ENCODE measurements around the gene ALAS1.

DNA sequence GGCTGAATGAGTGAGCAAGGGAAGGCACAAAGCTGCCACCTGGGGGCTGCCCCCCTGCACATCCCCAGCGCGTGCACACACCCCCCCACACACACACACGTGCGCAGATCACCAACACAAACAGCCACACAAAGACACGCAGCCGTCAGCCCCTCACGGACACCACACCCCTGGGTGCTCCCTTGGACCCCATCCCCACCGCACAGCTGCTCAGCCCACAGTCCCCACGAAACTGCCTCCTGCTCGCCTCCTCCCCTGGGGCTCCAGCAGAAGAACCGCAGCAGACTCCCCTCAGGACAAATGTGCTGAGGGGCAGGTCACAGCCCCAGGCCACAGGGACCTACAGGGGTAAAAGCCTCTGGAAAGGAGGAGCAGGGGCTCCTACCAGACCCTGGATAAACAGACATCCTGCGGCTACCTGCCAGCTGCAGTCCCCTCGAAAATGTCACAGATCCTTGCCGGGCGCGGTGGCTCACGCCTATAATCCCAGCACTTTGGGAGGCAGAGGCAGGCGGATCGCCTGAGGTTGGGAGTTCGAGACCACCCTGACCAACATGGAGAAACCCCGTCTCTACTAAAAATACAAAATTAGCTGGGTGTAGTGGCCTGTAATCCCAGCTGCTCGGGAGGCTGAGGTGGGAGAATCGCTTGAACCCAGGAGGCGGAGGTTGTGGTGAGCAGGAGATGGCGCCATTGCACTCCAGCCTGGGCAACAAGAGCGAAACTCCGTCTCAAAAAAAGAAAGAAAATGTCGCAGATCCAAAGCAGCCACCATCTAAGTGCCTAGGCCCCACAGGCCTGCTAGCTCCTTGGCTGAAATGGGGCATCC lies 34.5 kb downstream of the ALAS1 start:
- TF ChIP-seq, protein P1, sequence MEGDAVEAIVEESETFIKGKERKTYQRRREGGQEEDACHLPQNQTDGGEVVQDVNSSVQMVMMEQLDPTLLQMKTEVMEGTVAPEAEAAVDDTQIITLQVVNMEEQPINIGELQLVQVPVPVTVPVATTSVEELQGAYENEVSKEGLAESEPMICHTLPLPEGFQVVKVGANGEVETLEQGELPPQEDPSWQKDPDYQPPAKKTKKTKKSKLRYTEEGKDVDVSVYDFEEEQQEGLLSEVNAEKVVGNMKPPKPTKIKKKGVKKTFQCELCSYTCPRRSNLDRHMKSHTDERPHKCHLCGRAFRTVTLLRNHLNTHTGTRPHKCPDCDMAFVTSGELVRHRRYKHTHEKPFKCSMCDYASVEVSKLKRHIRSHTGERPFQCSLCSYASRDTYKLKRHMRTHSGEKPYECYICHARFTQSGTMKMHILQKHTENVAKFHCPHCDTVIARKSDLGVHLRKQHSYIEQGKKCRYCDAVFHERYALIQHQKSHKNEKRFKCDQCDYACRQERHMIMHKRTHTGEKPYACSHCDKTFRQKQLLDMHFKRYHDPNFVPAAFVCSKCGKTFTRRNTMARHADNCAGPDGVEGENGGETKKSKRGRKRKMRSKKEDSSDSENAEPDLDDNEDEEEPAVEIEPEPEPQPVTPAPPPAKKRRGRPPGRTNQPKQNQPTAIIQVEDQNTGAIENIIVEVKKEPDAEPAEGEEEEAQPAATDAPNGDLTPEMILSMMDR (IDR thresholded peaks at IDR 0.05; ENCODE audit: low read depth, low read length), result peak; percentile 25
- TF ChIP-seq POLR2A (IDR thresholded peaks at IDR 0.05; ENCODE audit: extremely low read depth, insufficient read length) (no peak), MYC (IDR thresholded peaks at IDR 0.05; ENCODE audit: low read depth, low read length) (no peak)
- TF ChIP-seq, protein P2, sequence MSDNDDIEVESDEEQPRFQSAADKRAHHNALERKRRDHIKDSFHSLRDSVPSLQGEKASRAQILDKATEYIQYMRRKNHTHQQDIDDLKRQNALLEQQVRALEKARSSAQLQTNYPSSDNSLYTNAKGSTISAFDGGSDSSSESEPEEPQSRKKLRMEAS (IDR thresholded peaks at IDR 0.05; ENCODE audit: low read depth, low read length), result no peak
